ENCODE data around the gene CD5L.

The CD5L gene

GRCh38 chr1:157784801-157785200, 56.8 kb downstream of the CD5L start:
- DNase-seq (ENCODE audit: low read depth), result no peak
- no peak overlapping the region for H3K4me3 ChIP-seq (ENCODE audit: low read depth, low read length)
- no peak for TF ChIP-seq MYC (IDR thresholded peaks at IDR 0.05; ENCODE audit: low read depth, low read length)
- TF ChIP-seq MAX (IDR thresholded peaks at IDR 0.05; ENCODE audit: low read depth, low read length), result no peak
- no peak for TF ChIP-seq POLR2A (IDR thresholded peaks at IDR 0.05; ENCODE audit: extremely low read depth, insufficient read length)
- no peak for TF ChIP-seq CTCF (IDR thresholded peaks at IDR 0.05; ENCODE audit: low read depth, low read length)

GRCh38 chr1:157782931-157783330, 58.7 kb downstream of the CD5L start:
- peak; percentile 2 for DNase-seq (ENCODE audit: low read depth)
- no peak for TF ChIP-seq MYC (IDR thresholded peaks at IDR 0.05; ENCODE audit: low read depth, low read length)
- TF ChIP-seq POLR2A (IDR thresholded peaks at IDR 0.05; ENCODE audit: extremely low read depth, insufficient read length), result no peak
- no peak for TF ChIP-seq MAX (IDR thresholded peaks at IDR 0.05; ENCODE audit: low read depth, low read length)
- no peak for TF ChIP-seq CTCF (IDR thresholded peaks at IDR 0.05; ENCODE audit: low read depth, low read length)
- no peak overlapping the region for H3K4me3 ChIP-seq (ENCODE audit: low read depth, low read length)

GRCh38 chr1:157781048-157781447, 60.6 kb downstream of the CD5L start:
- no peak for DNase-seq (ENCODE audit: low read depth)
- no peak overlapping the region for H3K4me3 ChIP-seq (ENCODE audit: low read depth, low read length)
- TF ChIP-seq CTCF (IDR thresholded peaks at IDR 0.05; ENCODE audit: low read depth, low read length) (no peak), MAX (IDR thresholded peaks at IDR 0.05; ENCODE audit: low read depth, low read length) (no peak), MYC (IDR thresholded peaks at IDR 0.05; ENCODE audit: low read depth, low read length) (no peak), POLR2A (IDR thresholded peaks at IDR 0.05; ENCODE audit: extremely low read depth, insufficient read length) (no peak)

All from NB4 (cell line).